HEK293 (cell line): ENCODE data around the gene OBP2B.

Experiments used
- CTCF ChIA-PET: fragments of 350-600 bp; formaldehyde crosslinking; extraction: SDS; loops from one replicate; lab custom pipeline; 2021; ENCODE audit warnings: antibody characterized with exemption; lab: Yijun Ruan, JAX
- POLR2A ChIA-PET: fragments of 300-600 bp; formaldehyde crosslinking; extraction: SDS; loops from one replicate; lab custom pipeline; 2020; ENCODE audit warnings: antibody characterized with exemption, inconsistent platforms; lab: Yijun Ruan, JAX
- H3K27ac ChIP-seq: fragments of 200-500 bp; sonication (Bioruptor generic); 2 replicates; pipeline ENCODE4 v1.5.1; 2014; ENCODE audit warnings: low read depth, low read length, control low read depth, inconsistent platforms; ENCODE audit errors: extremely low read depth
- H3K36me3 ChIP-seq, 2 experiments: fragments of 200-500 bp in 1 of 2; sonication (Bioruptor generic) in 1 of 2; 1 replicate in 1 of 2; 2 replicates in 1 of 2; pipeline ENCODE4 v1.5.1; 2014 to 2017; ENCODE audit warnings: inconsistent platforms in 2 of 2, low read length in 2 of 2; ENCODE audit not compliant: control insufficient read depth in 2 of 2, insufficient read depth in 1 of 2
- H3K4me1 ChIP-seq: fragments of 200-500 bp; sonication (Bioruptor generic); 2 replicates; pipeline ENCODE4 v1.5.1; 2014; ENCODE audit warnings: mild to moderate bottlenecking, low read length, inconsistent platforms; ENCODE audit not compliant: control insufficient read depth, insufficient read depth
- H3K4me3 ChIP-seq: 2 replicates; pipeline ENCODE4 v1.5.1; 2011; ENCODE audit warnings: low read depth, mild to moderate bottlenecking, control low read depth, low read length, moderate library complexity
- H3K9me3 ChIP-seq: fragments of 200-500 bp; sonication (Bioruptor generic); 2 replicates; pipeline ENCODE4 v1.5.1; 2014; ENCODE audit warnings: low read depth, low read length, inconsistent platforms; ENCODE audit not compliant: control insufficient read depth, insufficient read depth
- BCL6B ChIP-seq: fragments of 450-650 bp; formaldehyde crosslinking; IDR thresholded peaks from 2 replicates; pipeline ENCODE4 v1.5.1; 2017; ENCODE audit warnings: missing biosample characterization, missing genetic modification characterization
- FEZF1 ChIP-seq: fragments of 450-650 bp; formaldehyde crosslinking; IDR thresholded peaks from 2 replicates; pipeline ENCODE4 v1.5.1; 2016; ENCODE audit warnings: missing biosample characterization, missing genetic modification characterization
- KLF9 ChIP-seq: fragments of 450-650 bp; formaldehyde crosslinking; IDR thresholded peaks from 2 replicates; pipeline ENCODE4 v1.5.1; 2016; ENCODE audit warnings: missing biosample characterization, missing genetic modification characterization, low read depth
- OVOL3 ChIP-seq: fragments of 450-650 bp; formaldehyde crosslinking; IDR thresholded peaks from 2 replicates; pipeline ENCODE4 v1.5.1; 2016; ENCODE audit warnings: missing biosample characterization, missing genetic modification characterization
- SCRT1 ChIP-seq: fragments of 450-650 bp; formaldehyde crosslinking; IDR thresholded peaks from 2 replicates; pipeline ENCODE4 v1.5.1; 2016; ENCODE audit warnings: missing biosample characterization, missing genetic modification characterization, borderline replicate concordance
- SP2 ChIP-seq: fragments of 450-650 bp; formaldehyde crosslinking; IDR thresholded peaks from 2 replicates; pipeline ENCODE4 v1.5.1; 2016; ENCODE audit warnings: missing biosample characterization, missing genetic modification characterization
- TCF7L2 ChIP-seq: IDR thresholded peaks from 2 replicates; pipeline ENCODE4 v1.6.1; 2011; ENCODE audit warnings: low read depth, mild to moderate bottlenecking, inconsistent platforms, low read length, moderate library complexity, borderline replicate concordance
- ZIC2 ChIP-seq: fragments of 450-650 bp; formaldehyde crosslinking; IDR thresholded peaks from 2 replicates; pipeline ENCODE4 v1.5.1; 2016; ENCODE audit warnings: missing biosample characterization, missing genetic modification characterization
- ZNF114 ChIP-seq: fragments of 450-650 bp; formaldehyde crosslinking; IDR thresholded peaks from 2 replicates; pipeline ENCODE4 v1.5.0; 2017; ENCODE audit warnings: missing biosample characterization, missing genetic modification characterization
- ZNF157 ChIP-seq: fragments of 450-650 bp; formaldehyde crosslinking; IDR thresholded peaks from 2 replicates; pipeline ENCODE4 v1.5.1; 2016; ENCODE audit warnings: missing biosample characterization, missing genetic modification characterization
- ZNF16 ChIP-seq: fragments of 450-650 bp; formaldehyde crosslinking; IDR thresholded peaks from 2 replicates; pipeline ENCODE4 v1.5.1; 2016; ENCODE audit warnings: low read depth, missing biosample characterization, missing genetic modification characterization
- ZNF169 ChIP-seq: fragments of 450-650 bp; formaldehyde crosslinking; IDR thresholded peaks from 2 replicates; pipeline ENCODE4 v1.5.1; 2016; ENCODE audit warnings: missing biosample characterization, missing genetic modification characterization
- ZNF184 ChIP-seq: fragments of 450-650 bp; IDR thresholded peaks from 2 replicates; pipeline ENCODE4 v1.5.1; 2018; ENCODE audit warnings: missing biosample characterization, mild to moderate bottlenecking, missing genetic modification characterization
- ZNF274 ChIP-seq, 2 experiments: fragments of 200-500 bp in 1 of 2; fragments of 450-650 bp in 1 of 2; sonication (Bioruptor generic) in 1 of 2; formaldehyde crosslinking in 1 of 2; IDR thresholded peaks; 2 replicates each; pipeline versions ENCODE4 v1.5.1 to v1.6.1; 2014 to 2016; ENCODE audit warnings: borderline replicate concordance in 1 of 2, inconsistent platforms in 1 of 2, low read length in 1 of 2, missing biosample characterization in 1 of 2, missing genetic modification characterization in 1 of 2
- ZNF426 ChIP-seq: fragments of 450-650 bp; formaldehyde crosslinking; IDR thresholded peaks from 2 replicates; pipeline ENCODE4 v1.5.1; 2017; ENCODE audit warnings: missing biosample characterization, missing genetic modification characterization, mild to moderate bottlenecking, inconsistent platforms, moderate library complexity
- ZNF521 ChIP-seq: fragments of 450-650 bp; formaldehyde crosslinking; IDR thresholded peaks from 2 replicates; pipeline ENCODE4 v1.5.1; 2017; ENCODE audit warnings: missing biosample characterization, mild to moderate bottlenecking, missing genetic modification characterization
- ZNF621 ChIP-seq: fragments of 450-650 bp; formaldehyde crosslinking; IDR thresholded peaks from 2 replicates; pipeline ENCODE4 v1.5.1; 2017; ENCODE audit warnings: missing biosample characterization, missing genetic modification characterization
- ZNF658 ChIP-seq: fragments of 450-650 bp; formaldehyde crosslinking; IDR thresholded peaks from 2 replicates; pipeline ENCODE4; 2016; ENCODE audit warnings: missing biosample characterization, missing genetic modification characterization
- ZNF76 ChIP-seq: fragments of 450-650 bp; formaldehyde crosslinking; IDR thresholded peaks from 2 replicates; pipeline ENCODE4; 2016; ENCODE audit warnings: low read depth, missing biosample characterization, missing genetic modification characterization, borderline replicate concordance
- TF ChIP-seq, protein P1 (sequence below): fragments of 450-650 bp; formaldehyde crosslinking; IDR thresholded peaks from 2 replicates; pipeline ENCODE4 v1.5.1; 2017; ENCODE audit warnings: missing biosample characterization, missing genetic modification characterization

Gene OBP2B

DNA sequence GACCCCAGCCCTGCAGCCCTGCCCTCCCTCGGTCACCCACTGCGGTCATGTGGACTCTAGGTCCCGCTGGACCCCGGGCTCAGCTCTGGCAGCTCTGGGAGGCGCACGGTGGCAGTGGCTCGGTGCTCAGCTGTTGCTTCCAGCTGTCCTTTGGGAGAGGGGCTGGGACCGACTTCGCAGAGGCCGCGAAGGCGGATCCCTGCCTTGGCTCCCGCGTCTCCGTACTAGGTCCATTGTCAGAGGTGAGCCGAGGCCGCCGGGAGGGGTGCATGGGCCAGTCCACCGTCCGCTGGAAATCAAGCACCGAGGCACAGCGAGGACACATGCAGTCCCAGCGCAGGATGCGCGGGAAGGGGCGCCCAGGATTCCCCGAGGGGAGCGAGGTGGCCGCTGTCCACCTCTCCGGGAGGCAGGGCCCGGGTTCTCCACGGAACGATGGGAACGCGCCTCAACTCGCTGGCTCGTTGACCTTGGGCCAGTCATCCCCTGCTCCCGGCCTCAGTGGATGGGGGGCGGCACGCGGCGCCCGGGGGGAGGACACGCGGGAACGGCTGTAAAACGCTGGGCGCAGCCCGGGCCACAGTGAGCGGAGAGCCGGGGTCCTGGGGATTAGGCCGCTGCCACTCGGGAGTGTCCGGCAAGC is 46.1 kb downstream of the OBP2B start:
- ChIA-PET POLR2A (no interaction called here), CTCF (interaction anchor here (1.3 kb wide), 1 partner anchor 141 kb away, joined by 3 read pairs; no protein-coding TSS in a partner anchor)
- Histone ChIP-seq H3K4me1 (no peaks in the 10 kb centered on the region), H3K36me3 (no peaks in the 10 kb centered on the region), H3K4me3 (peak overlapping the region; percentile 53), H3K27ac (no peak overlapping the region), H3K9me3 (no peaks in the 10 kb centered on the region)
- no peak for TF ChIP-seq SP2 (tag by site-specific recombination)
- no peak for TF ChIP-seq ZIC2 (tag by site-specific recombination)
- TF ChIP-seq ZNF157 (tag by site-specific recombination): no peak
- TF ChIP-seq SCRT1 (tag by site-specific recombination): no peak
- no peak for TF ChIP-seq OVOL3 (tag by site-specific recombination)
- no peak for TF ChIP-seq ZNF16 (tag by site-specific recombination)
- no peak for TF ChIP-seq ZNF621 (tag by site-specific recombination)
- TF ChIP-seq ZNF76 (tag by site-specific recombination): no peak
- no peak for TF ChIP-seq ZNF114 (tag by site-specific recombination)
- TF ChIP-seq FEZF1 (tag by site-specific recombination): no peak
- no peak for TF ChIP-seq ZNF184 (tag by site-specific recombination)
- TF ChIP-seq TCF7L2: no peak
- no peak for TF ChIP-seq ZNF169 (tag by site-specific recombination)
- no peak for TF ChIP-seq ZNF426
- no peak for TF ChIP-seq BCL6B
- TF ChIP-seq, protein P1, sequence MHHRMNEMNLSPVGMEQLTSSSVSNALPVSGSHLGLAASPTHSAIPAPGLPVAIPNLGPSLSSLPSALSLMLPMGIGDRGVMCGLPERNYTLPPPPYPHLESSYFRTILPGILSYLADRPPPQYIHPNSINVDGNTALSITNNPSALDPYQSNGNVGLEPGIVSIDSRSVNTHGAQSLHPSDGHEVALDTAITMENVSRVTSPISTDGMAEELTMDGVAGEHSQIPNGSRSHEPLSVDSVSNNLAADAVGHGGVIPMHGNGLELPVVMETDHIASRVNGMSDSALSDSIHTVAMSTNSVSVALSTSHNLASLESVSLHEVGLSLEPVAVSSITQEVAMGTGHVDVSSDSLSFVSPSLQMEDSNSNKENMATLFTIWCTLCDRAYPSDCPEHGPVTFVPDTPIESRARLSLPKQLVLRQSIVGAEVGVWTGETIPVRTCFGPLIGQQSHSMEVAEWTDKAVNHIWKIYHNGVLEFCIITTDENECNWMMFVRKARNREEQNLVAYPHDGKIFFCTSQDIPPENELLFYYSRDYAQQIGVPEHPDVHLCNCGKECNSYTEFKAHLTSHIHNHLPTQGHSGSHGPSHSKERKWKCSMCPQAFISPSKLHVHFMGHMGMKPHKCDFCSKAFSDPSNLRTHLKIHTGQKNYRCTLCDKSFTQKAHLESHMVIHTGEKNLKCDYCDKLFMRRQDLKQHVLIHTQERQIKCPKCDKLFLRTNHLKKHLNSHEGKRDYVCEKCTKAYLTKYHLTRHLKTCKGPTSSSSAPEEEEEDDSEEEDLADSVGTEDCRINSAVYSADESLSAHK (tag by site-specific recombination): no peak
- no peak for TF ChIP-seq ZNF658
- no peak for TF ChIP-seq ZNF274 (IDR thresholded peaks at IDR 0.05; ENCODE audit: low read length)
- no peak for TF ChIP-seq ZNF274 (tag by site-specific recombination; IDR thresholded peaks at IDR 0.05; ENCODE audit: borderline replicate concordance)

DNA sequence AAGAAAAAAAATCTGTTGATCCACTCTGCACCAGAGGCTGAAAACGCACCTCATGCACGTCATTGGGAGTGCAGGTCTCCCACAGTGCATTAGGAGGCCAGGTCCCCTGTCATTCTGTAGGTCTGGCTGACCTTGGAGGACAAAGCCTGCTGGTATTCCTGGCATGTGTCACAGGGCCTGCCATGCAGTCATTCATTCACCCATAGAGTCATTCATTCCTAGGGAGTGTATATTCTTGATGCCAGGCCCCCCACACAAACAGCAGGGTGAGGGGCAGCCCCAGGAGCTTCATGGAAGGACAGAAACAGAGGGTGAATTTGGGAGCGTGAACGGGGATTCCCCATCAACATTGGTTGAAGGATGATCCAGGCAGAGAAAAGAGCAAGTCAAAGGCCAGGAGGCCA is 47.5 kb downstream of the OBP2B start:
- CTCF ChIA-PET: interaction anchor here (0.7 to 2.8 kb wide), 6 partner anchors 15 to 139 kb away, joined by 3 to 19 read pairs (median 4); no protein-coding TSS in a partner anchor
- no peak overlapping the region for H3K27ac ChIP-seq
- TF ChIP-seq ZNF521 (tag by site-specific recombination) (no peak), KLF9 (tag by site-specific recombination) (no peak)
- H3K4me3 ChIP-seq: no peak overlapping the region
- H3K36me3 ChIP-seq: no peaks in the 10 kb centered on the region
- POLR2A ChIA-PET: no interaction called here
- H3K4me1 ChIP-seq: no peaks in the 10 kb centered on the region
- H3K9me3 ChIP-seq: no peaks in the 10 kb centered on the region
